GM20431 (cell line): Measurements from ENCODE around the gene CFAP90.

Source experiments
- in situ Hi-C: fragments of 300-500 bp; cut with MseI, MboI; formaldehyde crosslinking; loops from one replicate; pipeline ENCODE4 v1.15.0; 2020; ENCODE audit warnings: low sequenced_read_pairs; ENCODE audit not compliant: unreplicated experiment

CFAP90 gene

GRCh38 chr5:7784683-7785380 is 66.1 kb downstream of the CFAP90 start:
- in situ Hi-C loops, result no loop called here

GRCh38 chr5:7781899-7782298 is 69.0 kb downstream of the CFAP90 start:
- in situ Hi-C loops, result no loop called here
